NOMO-1 treated with dmso at 0.1 percent for 144 hours (cell line): Measurements from ENCODE around the gene NFATC2.

Experiments used
- DNase-seq: peaks from one replicate; lab custom pipeline; 2025; ENCODE audit not compliant: unreplicated experiment; lab: John Stamatoyannopoulos, UW

NFATC2 gene

GRCh38 chr20:51542571-51543421 lies at the start of gene NFATC2:
Gene NFATC2 (minus strand): TSS chr20:51542719. CDS start chr20:51542499, 220 bp downstream.
- no peak for DNase-seq

- DNase-seq = no peak
Observed at GRCh38 chr20:51591871-51592270, 49.4 kb upstream of the NFATC2 start.

GRCh38 chr20:51588762-51589161 lies 46.2 kb upstream of the NFATC2 start:
- DNase-seq = no peak

GRCh38 chr20:51587145-51587544 lies 44.6 kb upstream of the NFATC2 start:
- no peak for DNase-seq

GRCh38 chr20:51586005-51586440 lies 43.5 kb upstream of the NFATC2 start:
- DNase-seq = no peak

GRCh38 chr20:51585148-51585547 lies 42.6 kb upstream of the NFATC2 start:
- no peak for DNase-seq

GRCh38 chr20:51584737-51585136 lies 42.2 kb upstream of the NFATC2 start:
- DNase-seq = no peak

GRCh38 chr20:51584116-51584515 lies 41.6 kb upstream of the NFATC2 start:
- DNase-seq = no peak

GRCh38 chr20:51583499-51583898 lies 41.0 kb upstream of the NFATC2 start:
- no peak for DNase-seq

- no peak for DNase-seq
Observed at GRCh38 chr20:51583073-51583472, 40.6 kb upstream of the NFATC2 start.

GRCh38 chr20:51581571-51581970 lies 39.1 kb upstream of the NFATC2 start:
- no peak for DNase-seq

- DNase-seq = no peak
Observed at GRCh38 chr20:51579137-51579536, 36.6 kb upstream of the NFATC2 start.

GRCh38 chr20:51578145-51578459 lies 35.6 kb upstream of the NFATC2 start:
- DNase-seq = no peak

- DNase-seq = no peak
Observed at GRCh38 chr20:51577432-51578144, 35.1 kb upstream of the NFATC2 start.

- no peak for DNase-seq
Observed at GRCh38 chr20:51575486-51575885, 33.0 kb upstream of the NFATC2 start.

GRCh38 chr20:51574248-51575033 lies 31.9 kb upstream of the NFATC2 start:
- DNase-seq = no peak

GRCh38 chr20:51573576-51574243 lies 31.2 kb upstream of the NFATC2 start:
- no peak for DNase-seq

- no peak for DNase-seq
Observed at GRCh38 chr20:51571460-51571794, 28.9 kb upstream of the NFATC2 start.

- no peak for DNase-seq
Observed at GRCh38 chr20:51570739-51571459, 28.4 kb upstream of the NFATC2 start.
